ENCODE measurements around the gene GGT5.
"Not testable (repeated sequence)": the region's sequence is repeated elsewhere in the genome, so short reads cannot be mapped to it uniquely, and the experiment has no call there.

The GGT5 gene

DNA sequence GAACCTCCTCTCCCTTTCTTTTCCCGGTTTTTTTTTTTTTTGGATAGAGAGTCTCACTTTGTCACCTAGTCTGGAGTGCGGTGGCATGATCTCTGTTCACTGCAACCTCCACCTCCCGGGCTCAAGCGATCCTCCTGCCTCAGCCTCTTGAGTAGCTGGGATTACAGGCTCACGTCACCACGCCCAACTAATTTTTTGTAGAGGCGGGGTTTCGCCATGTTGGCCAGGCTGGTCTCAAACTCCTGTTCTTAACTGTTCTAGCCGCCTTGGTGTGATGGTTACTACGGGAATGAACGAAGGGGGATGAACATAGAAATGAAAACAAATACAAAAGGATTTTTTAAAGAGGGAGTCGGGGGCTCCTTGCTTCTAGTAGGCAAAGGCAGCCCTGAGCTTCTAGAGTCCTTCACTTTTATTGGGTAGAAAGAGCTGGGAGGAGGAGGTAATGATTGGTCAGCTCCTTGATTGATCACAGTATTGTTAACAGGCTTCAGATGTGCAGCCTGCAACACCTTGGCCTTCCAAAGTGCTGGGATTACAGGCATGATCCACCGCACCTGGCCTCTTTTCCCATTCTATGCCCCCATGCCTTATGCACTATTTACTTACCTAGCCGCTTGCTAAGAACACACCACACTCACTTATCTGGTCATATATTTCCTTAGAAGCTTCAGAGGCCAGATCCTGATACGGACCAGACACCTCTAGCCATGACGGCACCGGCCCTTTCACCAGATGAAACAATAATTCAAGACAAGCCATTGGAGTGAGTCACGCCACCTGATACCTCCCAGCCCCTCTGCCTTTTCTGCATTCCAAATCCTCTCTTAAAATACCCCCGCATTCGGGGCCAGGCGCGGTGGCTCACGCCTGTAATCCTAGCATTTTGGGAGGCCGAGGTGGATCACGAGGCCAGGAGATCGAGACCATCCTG lies 42.9 kb downstream of the GGT5 start:
- no peak for DNase-seq (ENCODE audit: low read depth)

DNA sequence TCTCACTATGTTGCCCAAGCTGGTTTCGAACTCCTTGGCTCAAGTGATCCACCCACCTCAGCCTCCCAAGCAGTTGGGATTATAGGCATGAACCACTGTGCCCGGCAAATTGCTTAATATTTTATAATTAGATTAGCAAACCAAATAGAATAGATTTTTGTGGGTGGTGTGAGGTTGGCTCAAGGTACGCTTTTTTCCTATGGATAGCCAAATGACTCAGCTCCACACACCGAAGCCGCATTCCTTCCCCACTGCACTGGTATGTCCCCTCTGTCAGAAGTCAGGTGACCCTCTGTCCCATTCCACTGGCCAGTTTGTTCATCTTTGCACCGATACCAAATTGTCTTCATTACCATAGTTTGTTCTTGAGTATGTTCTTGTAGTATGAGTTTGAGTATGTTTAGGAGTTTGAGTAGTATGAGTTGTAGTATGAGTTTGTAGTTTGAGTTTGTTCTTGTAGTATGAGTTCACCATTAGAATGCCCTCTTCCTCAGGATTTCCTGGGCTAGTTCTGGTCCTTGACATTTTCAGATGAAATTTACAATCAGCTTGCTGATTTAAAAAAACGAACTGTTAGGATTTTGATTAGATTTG lies 44.2 kb downstream of the GGT5 start:
- DNase-seq (ENCODE audit: low read depth), result no peak

DNA sequence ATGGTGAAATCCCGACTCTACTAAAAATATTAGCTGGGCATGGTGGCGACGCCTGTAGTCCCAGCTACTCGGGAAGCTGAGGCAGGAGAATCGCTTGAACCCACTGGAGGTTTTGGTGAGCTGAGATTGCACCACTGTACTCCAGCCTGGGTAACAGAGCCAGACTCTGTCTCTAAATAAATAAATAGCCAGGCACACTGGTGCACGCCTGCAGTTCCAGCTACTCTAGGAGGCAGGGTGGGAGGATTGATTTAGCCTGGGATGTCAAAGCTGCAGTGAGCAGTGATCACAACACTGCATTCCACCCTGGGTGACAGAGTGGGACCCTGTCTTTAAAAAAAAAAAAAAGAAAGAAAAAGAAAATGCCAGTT lies 46.2 kb downstream of the GGT5 start:
- DNase-seq (ENCODE audit: low read depth), result no peak

GRCh38 chr22:24191893-24192292 lies 53.0 kb downstream of the GGT5 start:
- DNase-seq (ENCODE audit: low read depth), result no peak

GRCh38 chr22:24191381-24191841 lies 53.5 kb downstream of the GGT5 start:
- DNase-seq (ENCODE audit: low read depth), result no peak

DNA sequence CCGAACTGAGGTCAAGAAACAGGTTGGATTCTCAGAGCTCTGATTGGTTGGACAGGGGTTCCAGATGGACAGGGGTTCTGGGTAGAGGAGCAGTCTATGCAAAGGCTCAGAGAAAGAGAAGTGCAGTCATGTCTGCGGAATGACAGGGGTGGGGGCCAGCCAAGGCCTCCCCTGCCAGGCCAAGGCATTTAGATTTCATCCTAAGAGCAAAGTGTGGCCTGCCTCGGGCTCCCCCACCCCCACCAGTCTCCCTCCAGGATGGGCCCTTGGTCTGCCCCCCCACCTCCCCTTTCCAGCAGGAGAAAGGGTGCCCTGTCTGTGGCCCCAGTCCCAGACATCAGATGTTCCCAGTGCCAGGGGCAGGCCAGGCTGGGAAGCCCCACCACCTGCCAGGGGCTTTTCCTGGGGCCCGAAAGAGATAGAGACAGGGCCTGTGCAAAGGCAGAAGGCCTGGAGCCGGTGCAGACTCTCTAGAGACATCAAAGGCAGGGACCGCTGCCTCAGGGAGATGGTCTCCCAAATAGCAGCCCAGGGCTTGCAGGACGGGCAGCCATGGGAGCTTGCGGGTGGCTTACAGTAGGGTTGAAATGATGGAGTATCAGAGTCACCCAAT lies 54.2 kb downstream of the GGT5 start:
- DNase-seq (ENCODE audit: low read depth), result no peak

DNA sequence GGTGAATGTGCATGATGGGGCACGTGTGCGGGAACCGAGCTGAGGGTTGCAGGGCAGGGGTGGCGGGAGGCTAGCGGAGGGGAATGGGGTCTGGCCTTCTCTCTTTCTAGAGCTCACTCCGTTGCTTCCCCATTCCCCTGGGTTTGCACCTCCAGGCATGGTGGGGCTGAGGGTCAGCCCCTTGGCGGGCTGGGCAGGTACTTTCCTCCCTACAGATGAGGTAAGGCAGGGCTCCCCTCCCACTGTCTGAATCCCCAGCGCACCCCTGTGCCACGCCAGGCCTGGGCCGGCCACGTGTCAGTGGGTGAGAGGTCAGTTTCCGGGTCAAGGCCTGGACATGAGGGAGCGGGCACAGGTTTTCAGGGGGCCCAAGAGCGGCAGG lies 54.7 kb downstream of the GGT5 start:
- DNase-seq (ENCODE audit: low read depth), result no peak

DNA sequence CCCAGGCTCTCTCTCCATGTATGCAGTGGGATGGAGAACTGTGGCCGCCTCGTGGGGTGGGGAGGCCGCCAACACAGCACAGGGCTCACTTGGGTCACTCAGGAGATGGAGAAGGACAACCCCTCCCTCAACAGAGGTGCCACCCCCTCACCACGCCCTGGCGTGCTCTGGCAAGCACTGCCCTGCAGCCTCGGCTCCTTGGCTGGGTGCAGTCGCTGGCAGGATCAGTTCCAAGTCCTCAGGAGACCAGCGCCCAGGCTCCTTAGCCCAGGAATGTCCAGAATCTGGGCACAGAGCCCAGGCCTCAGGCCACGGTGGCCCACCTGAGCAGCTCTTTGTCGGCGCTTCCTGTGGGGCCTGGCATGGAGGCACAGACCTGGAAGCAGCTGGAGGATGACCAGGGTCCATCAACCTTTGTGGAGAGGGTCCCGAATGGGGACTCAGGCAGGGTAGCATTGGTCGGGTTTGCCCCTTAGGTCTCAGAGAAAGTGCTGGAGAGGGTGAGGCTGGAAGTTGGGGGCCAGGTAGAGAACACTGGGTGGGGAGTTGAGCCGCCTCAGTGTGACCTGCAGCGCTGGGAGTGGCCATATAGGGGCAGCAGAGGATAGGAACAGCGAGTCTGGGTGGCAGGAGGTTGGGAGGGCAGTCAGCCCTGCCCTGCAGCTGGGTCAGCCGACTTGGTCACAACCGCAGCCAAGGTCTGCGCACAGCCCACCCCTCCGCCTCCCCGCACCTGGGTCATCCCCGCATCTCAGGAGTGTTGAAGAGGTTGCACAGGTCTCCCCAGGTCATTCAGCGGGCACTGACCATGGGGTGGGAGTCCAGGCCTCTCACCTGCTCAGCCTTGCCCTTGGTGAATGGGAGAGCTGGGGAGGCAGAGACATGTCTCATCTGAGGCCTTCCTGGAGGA lies 55.4 kb downstream of the GGT5 start:
- DNase-seq (ENCODE audit: low read depth), result no peak

DNA sequence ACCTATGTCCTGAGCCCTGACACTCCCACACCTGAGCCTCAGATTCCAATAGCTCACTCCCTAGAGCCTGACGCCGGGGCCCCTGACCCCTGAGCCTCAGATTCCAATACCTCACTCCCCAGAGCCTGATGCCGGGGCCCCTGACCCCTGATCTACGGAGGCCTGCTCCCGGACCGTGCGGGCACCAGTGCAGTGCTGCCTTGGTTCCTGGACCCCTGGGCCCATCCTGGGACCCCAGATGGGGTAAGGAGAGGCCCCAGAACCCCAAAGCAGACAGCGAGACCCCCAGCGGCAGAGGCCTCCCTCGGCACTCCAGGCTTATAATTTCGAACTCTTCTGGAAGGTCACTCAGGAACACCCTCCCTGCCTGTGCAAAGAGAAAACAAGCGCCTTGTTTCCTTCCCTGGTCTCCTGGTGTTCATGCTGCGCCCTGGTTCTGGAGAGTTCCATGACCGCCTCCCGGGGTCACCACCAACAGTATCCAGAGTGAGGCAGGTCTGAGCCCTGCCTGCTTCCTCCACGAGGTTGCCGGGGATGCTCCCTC lies 56.1 kb downstream of the GGT5 start:
- no peak for DNase-seq (ENCODE audit: low read depth)

DNA sequence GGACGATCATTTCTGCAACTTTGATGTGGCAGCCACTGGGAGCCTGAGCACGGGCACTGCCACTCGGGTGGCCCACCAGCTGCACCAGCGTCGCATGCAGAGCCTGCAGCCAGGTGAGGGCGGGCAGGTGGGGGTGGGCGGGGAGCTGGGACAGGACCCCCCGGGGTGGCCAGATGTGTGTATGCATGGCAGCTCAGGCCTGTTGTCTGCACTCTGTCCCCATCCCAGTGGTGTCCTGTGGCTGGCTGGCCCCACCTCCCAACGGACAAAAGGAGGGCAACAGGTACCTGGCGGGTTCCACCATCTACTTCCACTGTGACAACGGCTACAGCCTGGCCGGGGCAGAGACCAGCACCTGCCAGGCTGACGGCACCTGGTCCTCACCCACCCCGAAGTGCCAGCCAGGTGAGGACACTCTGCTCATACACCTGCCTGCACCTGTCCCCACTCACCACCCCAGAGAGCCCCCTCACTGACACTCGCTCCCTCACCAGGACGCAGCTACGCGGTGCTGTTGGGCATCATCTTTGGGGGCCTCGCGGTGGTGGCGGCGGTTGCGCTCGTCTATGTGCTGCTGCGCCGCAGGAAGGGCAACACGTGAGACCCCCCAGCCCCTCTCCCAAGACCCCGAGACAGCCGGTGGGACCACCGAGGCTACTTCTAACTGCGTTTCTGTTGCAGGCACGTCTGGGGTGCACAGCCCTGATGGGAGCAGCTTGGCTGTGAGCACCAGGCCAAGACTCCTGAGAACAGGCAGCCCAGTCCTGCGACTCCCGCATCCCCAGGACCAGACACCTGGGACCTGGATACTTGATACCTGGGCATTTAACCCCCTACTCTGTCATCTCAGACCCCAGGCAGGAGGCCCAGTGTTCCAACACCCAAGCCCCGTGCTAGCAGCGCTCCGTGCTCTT lies 56.9 kb downstream of the GGT5 start:
- no peak for DNase-seq (ENCODE audit: low read depth)

DNA sequence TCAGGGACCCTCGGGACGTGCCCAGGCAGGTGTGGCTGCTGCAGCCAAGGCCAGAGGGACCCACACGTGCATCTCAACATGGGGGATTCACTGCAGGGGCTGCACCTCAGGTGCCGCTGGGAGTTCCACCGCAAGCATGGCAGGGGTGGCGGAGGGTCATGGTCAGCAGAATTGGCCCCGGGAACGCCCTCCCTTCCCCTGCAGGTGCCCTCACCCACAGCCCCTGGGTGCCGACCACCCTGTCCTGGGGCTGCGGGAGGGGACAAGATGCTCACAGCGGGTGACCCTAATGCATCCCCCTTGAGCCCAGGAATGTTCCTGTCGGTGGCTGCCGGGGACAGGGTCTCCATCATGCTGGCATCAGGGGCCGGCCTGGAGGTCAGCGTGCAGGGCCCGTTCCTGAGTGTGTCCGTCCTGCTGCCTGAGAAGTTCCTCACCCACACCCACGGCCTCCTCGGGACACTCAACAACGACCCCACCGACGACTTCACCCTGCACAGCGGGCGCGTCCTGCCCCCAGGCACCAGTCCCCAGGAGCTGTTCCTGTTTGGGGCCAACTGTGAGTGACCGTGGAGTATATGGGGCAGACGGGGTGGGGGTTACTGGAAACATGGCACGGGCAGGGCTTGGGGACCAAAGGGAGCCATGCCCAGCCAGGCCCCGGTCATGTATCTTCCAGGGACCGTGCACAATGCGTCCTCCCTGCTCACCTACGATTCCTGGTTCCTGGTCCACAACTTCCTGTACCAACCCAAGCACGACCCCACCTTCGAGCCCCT lies 57.8 kb downstream of the GGT5 start:
- no peak for DNase-seq (ENCODE audit: low read depth)

GRCh38 chr22:24186352-24186740 lies 58.5 kb downstream of the GGT5 start:
- DNase-seq (ENCODE audit: low read depth), result no peak

GRCh38 chr22:24185501-24186351 lies 59.2 kb downstream of the GGT5 start:
- no peak for DNase-seq (ENCODE audit: low read depth)

GRCh38 chr22:24185001-24185500 lies 59.8 kb downstream of the GGT5 start:
- DNase-seq (ENCODE audit: low read depth), result no peak

DNA sequence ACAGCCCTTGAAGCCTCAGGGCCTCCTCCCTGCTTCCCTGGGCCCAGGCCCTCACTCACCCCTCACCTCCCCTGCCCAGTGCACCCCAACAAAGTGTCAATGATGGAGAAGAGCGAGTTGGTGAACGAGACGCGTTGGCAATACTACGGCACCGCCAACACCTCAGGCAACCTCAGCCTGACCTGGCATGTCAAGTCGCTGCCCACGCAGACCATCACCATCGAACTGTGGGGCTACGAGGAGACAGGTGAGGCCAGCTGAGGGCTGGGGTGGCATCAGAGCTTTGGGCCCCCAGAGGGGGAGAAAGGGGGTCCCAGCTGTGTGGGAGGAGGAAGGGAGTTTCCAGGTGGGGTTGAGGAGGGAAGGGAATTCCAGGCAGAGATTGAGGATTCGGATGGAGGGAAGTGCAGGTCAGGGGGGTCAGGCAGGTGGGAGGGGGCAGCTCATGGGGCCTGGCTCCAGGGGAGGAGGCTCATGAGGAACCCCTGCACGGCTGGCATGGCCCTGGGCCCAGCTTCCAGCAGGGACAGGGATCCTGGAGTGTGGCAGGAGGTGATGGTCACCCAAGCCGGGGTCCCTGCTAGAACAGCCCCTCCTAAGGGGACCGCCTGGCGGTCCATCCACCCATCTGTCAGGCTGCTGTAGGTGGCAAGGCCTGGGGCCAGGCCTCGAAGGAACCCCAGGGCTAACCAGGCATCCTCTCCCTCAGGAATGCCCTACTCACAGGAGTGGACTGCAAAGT lies 60.7 kb downstream of the GGT5 start:
- DNase-seq (ENCODE audit: low read depth), result no peak

- no peak for DNase-seq (ENCODE audit: low read depth)
These were observed 61.4 kb downstream of the GGT5 start for GRCh38 chr22:24183321-24184031.

GRCh38 chr22:24182900-24183246 lies 62.0 kb downstream of the GGT5 start:
- DNase-seq (ENCODE audit: low read depth), result not testable (repeated sequence)

Measured in stimulated activated CD4-positive, alpha-beta T cell treated with anti-CD3 and anti-CD28 coated beads, Interleukin-2, amount 100 ng/mL, for 4 hours (primary cell).